ENCODE results near the gene PRKAB2.

- TF ChIP-seq CTCF (IDR thresholded peaks at IDR 0.05) = no peak
- no peak for TF ChIP-seq ZFX (IDR thresholded peaks at IDR 0.05; ENCODE audit: borderline replicate concordance)
Observed at GRCh38 chr1:147110872-147111271, 61.4 kb downstream of the PRKAB2 start.
